Peyer's patch (tissue), 4 donors: ENCODE data around the gene BTF3. TPM values are rescaled to one million over a fixed set of nuclear protein-coding genes. Genes with fewer than 3 reads are reported as not detected.

Experiments used
- DNase-seq, 3 donors: peaks; one replicate each; pipeline ENCODE4 v3.0.0-alpha.2; 2017 to 2019
- H3K27ac ChIP-seq, 4 donors: fragments of 200-600 bp; sonication (generic); one replicate each; pipeline ENCODE4 v1.5.1; 2016 to 2019
- H3K27me3 ChIP-seq, 2 donors: fragments of 200-600 bp; sonication (generic); one replicate each; pipeline ENCODE4 v1.5.1; 2019
- H3K36me3 ChIP-seq, 3 donors: fragments of 200-600 bp; sonication (generic); one replicate each; pipeline ENCODE4 v1.5.1; 2016 to 2019
- H3K4me1 ChIP-seq, 4 donors: fragments of 200-600 bp; sonication (generic); one replicate each; pipeline ENCODE4 v1.5.1; 2016 to 2019
- H3K4me3 ChIP-seq, 4 donors: fragments of 200-600 bp; sonication (generic); 1 replicate in 3 of 4; 2 replicates in 1 of 4; pipeline ENCODE4 v1.5.1; 2016 to 2019; ENCODE audit warnings: mild to moderate bottlenecking in 1 of 4
- H3K9me3 ChIP-seq, 4 donors: fragments of 200-600 bp; sonication (generic); one replicate each; pipeline ENCODE4 v1.5.1; 2016 to 2019; ENCODE audit warnings: mild to moderate bottlenecking in 1 of 4
- POLR2A ChIP-seq, 2 donors: fragments of 450-650 bp; IDR thresholded peaks; one replicate each; pipeline ENCODE4 v1.5.1; 2017; ENCODE audit warnings: antibody characterized with exemption in 2 of 2, mild to moderate bottlenecking in 2 of 2, moderate library complexity in 2 of 2
- total RNA-seq, 4 donors: library from RNA; depleted of rRNA; stranded (reverse); fragments of >200 nt; gene quantifications; one replicate each; pipeline ENCODE4 v1.1.0, GENCODE V29; 2016
- TF ChIP-seq, protein P1 (sequence below), 6 experiments: fragments of 450-650 bp in 4 of 6; fragments of 200-600 bp in 2 of 6; sonication (generic) in 1 of 6; IDR thresholded peaks; one replicate each; pipeline ENCODE4 v1.5.1; 2017 to 2019; ENCODE audit warnings: antibody characterized with exemption in 6 of 6, mild to moderate bottlenecking in 3 of 6, moderate library complexity in 1 of 6

BTF3 gene
- total RNA-seq, 4 donors from 2014 or later: 274 to 353 (median 301) TPM

DNA sequence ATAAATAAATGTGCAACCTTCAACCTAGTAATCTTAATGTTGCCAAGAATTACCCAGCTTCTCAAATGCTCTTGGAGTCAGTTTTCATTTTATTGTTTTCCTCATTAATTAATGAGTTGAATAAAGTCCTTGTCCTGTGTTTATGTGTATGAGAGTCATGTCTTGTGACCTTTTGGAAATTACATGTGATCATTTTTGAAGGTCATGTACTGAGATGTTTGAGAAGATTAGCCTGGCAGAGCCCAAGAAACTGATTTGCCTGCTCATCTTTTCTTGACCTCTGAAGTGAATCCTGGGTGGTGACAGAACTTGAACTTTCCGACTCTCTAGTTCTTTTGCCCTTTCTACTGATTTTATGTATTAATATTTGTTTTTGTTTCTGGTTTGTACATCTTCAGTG lies 51.8 kb downstream of the BTF3 start:
- Histone ChIP-seq H3K36me3 (peaks cover 0 to 31% (median 0%) of the 10 kb centered on the region in 3 donors), H3K27ac (no peak overlapping the region), H3K4me1 (no peaks in the 10 kb centered on the region), H3K9me3 (no peaks in the 10 kb centered on the region), H3K27me3 (no peaks in the 10 kb centered on the region), H3K4me3 (no peak overlapping the region)
- no peak for DNase-seq
- no peak for TF ChIP-seq POLR2A (IDR thresholded peaks at IDR 0.05)
- TF ChIP-seq, protein P1, sequence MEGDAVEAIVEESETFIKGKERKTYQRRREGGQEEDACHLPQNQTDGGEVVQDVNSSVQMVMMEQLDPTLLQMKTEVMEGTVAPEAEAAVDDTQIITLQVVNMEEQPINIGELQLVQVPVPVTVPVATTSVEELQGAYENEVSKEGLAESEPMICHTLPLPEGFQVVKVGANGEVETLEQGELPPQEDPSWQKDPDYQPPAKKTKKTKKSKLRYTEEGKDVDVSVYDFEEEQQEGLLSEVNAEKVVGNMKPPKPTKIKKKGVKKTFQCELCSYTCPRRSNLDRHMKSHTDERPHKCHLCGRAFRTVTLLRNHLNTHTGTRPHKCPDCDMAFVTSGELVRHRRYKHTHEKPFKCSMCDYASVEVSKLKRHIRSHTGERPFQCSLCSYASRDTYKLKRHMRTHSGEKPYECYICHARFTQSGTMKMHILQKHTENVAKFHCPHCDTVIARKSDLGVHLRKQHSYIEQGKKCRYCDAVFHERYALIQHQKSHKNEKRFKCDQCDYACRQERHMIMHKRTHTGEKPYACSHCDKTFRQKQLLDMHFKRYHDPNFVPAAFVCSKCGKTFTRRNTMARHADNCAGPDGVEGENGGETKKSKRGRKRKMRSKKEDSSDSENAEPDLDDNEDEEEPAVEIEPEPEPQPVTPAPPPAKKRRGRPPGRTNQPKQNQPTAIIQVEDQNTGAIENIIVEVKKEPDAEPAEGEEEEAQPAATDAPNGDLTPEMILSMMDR (IDR thresholded peaks at IDR 0.05): no peak

DNA sequence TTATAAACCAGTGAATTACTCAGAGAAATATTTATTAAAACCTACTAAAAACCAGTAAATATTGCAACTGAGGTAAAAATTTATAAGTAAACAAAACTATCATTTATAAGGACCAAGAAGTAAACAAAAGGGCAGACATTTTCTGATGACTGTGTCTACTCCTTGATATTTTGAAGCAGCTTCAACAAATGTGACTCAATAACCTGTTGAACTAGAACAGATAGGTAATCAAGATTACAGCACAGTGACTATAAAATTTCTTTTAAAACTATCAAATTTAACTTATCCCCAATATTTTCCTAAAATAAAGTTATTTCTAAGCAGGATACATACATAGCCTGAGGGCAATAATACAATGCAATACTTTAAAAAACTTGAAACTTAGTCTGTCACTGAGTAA lies 54.4 kb downstream of the BTF3 start:
- H3K36me3 ChIP-seq: peaks cover 0 to 55% (median 0%) of the 10 kb centered on the region in 3 donors
- H3K4me1 ChIP-seq: no peaks in the 10 kb centered on the region
- no peak overlapping the region for H3K27ac ChIP-seq
- TF ChIP-seq, protein P1 (IDR thresholded peaks at IDR 0.05): no peak
- no peak for TF ChIP-seq POLR2A (IDR thresholded peaks at IDR 0.05)
- H3K27me3 ChIP-seq: no peaks in the 10 kb centered on the region
- H3K4me3 ChIP-seq: no peak overlapping the region
- no peak for DNase-seq
- H3K9me3 ChIP-seq: no peaks in the 10 kb centered on the region

Other genes starting within 250 kb of the BTF3 start
- gene FOXD1, start 49.7 kb upstream of the BTF3 start, total RNA-seq: 10 to 100 TPM in 1 of 4 donors, 1 to 10 TPM in 3; 1.7 to 22.7 (median 4.5) TPM
- 10 to 100 TPM; 25.7 to 57.8 (median 27.6) TPM for gene ANKRA2, start 67.2 kb downstream of the BTF3 start, total RNA-seq
- 10 to 100 TPM; 10.3 to 21.7 (median 18.9) TPM for gene UTP15, start 67.3 kb downstream of the BTF3 start, total RNA-seq
- 10 to 100 TPM; 13.3 to 19.0 (median 16.9) TPM for gene ARHGEF28, start 127.8 kb downstream of the BTF3 start, total RNA-seq